Measurements from ENCODE around the gene CENPM. TPM values are rescaled to one million over a fixed set of nuclear protein-coding genes. Genes with fewer than 3 reads are reported as not detected.

The CENPM gene
- total and polyA plus RNA-seq, 9 of the 15 experiments (the other 6 are each of a cell fraction or from before 2014, with no cell fraction given) = 11.3 to 67.7 (median 32.3) TPM

- TF ChIP-seq HINFP (tag; conservative IDR thresholded peaks at IDR 0.05; ENCODE audit: low read depth) = no peak
- no peak for TF ChIP-seq XRCC4 (IDR thresholded peaks at IDR 0.05; ENCODE audit: extremely low read depth, insufficient read depth, insufficient read length)
- no peak for TF ChIP-seq MCM3 (IDR thresholded peaks at IDR 0.05)
- no peak for TF ChIP-seq ID3 (CRISPR knock-in tag; IDR thresholded peaks at IDR 0.05)
- TF ChIP-seq ID3 (tag; IDR thresholded peaks at IDR 0.05) = no peak
- TF ChIP-seq CTCFL (IDR thresholded peaks at IDR 0.05; ENCODE audit: borderline replicate concordance, insufficient read depth, low read depth, low read length, poor library complexity, severe bottlenecking) = peak; percentile 69
- 0 out of 2 replicates have a peak, but pooled peaks have one; percentile 17 for TF ChIP-seq MYC (IDR thresholded peaks at IDR 0.05; ENCODE audit: low read depth, low read length)
- TF ChIP-seq MYC (CRISPR knock-in tag; IDR thresholded peaks at IDR 0.05; ENCODE audit: borderline replicate concordance, low read depth) = no peak
- TF ChIP-seq MTA3 (IDR thresholded peaks at IDR 0.05; ENCODE audit: borderline replicate concordance) = peak; percentile 37; the same call in 1 of the 2 replicates
- TF ChIP-seq ZBTB40 (IDR thresholded peaks at IDR 0.05) = peak; percentile 25; the same call in 1 of the 2 replicates
- TF ChIP-seq ZBTB40 (CRISPR knock-in tag; IDR thresholded peaks at IDR 0.05) = no peak
- TF ChIP-seq MYBL2 (IDR thresholded peaks at IDR 0.05; ENCODE audit: low read depth) = no peak
- no peak for TF ChIP-seq MYBL2 (CRISPR knock-in tag; IDR thresholded peaks at IDR 0.05; ENCODE audit: borderline replicate concordance)
- TF ChIP-seq MIER1 (IDR thresholded peaks at IDR 0.05; ENCODE audit: low read depth) = no peak
These were observed 21.0 kb downstream of the CENPM start (continued) for GRCh38 chr22:41925783-41926460.

All from K562 (cell line).